Measurements from ENCODE around the gene ALOX12B. TPM values are rescaled to one million over a fixed set of nuclear protein-coding genes. Genes with fewer than 3 reads are reported as not detected.

The ALOX12B gene
- total and polyA plus RNA-seq, 2 of the 8 experiments (the other 6 are each of a cell fraction or from before 2014, with no cell fraction given): 0.86 TPM; not detected in 1

DNA sequence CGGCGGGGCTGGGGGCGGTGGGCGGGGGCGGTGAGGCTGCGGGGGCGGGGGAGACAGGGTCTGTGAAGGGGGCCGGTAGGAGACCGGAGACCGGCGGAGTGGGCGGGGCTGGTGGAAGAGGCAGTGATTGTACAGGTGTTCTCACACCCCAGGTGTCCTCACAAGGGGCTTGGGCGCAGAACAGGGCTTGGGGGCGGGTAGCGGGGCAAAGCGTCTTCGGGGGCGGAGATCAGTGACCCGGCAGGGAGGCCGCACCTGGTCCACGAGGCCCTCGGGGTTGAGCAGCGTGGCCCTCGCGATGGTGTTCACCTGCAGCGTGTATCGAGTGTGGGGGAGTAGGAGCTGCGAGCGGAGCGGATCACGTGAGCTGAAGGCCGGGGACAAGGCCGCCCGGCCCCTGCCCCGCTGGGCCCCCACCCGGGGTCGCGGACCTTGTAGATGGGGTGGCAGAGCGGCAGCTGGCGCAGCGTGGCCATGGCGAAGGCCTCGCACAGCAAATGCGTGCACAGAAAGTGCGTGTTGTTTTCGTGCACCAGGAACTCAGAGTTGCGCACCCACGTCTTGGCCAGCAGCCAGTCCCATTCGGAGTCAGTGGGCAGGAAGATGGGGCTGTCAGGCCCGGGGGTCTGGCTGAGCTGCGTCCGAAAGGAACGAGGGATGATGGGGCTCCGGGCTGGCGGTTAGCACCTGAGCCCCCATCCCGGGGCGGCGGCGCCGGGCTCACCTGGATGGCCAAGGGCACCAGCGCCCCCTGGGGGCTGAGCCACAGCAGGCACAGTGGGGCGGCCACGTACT is 22.3 kb upstream of the ALOX12B start (continued):
- TF ChIP-seq, protein P1, sequence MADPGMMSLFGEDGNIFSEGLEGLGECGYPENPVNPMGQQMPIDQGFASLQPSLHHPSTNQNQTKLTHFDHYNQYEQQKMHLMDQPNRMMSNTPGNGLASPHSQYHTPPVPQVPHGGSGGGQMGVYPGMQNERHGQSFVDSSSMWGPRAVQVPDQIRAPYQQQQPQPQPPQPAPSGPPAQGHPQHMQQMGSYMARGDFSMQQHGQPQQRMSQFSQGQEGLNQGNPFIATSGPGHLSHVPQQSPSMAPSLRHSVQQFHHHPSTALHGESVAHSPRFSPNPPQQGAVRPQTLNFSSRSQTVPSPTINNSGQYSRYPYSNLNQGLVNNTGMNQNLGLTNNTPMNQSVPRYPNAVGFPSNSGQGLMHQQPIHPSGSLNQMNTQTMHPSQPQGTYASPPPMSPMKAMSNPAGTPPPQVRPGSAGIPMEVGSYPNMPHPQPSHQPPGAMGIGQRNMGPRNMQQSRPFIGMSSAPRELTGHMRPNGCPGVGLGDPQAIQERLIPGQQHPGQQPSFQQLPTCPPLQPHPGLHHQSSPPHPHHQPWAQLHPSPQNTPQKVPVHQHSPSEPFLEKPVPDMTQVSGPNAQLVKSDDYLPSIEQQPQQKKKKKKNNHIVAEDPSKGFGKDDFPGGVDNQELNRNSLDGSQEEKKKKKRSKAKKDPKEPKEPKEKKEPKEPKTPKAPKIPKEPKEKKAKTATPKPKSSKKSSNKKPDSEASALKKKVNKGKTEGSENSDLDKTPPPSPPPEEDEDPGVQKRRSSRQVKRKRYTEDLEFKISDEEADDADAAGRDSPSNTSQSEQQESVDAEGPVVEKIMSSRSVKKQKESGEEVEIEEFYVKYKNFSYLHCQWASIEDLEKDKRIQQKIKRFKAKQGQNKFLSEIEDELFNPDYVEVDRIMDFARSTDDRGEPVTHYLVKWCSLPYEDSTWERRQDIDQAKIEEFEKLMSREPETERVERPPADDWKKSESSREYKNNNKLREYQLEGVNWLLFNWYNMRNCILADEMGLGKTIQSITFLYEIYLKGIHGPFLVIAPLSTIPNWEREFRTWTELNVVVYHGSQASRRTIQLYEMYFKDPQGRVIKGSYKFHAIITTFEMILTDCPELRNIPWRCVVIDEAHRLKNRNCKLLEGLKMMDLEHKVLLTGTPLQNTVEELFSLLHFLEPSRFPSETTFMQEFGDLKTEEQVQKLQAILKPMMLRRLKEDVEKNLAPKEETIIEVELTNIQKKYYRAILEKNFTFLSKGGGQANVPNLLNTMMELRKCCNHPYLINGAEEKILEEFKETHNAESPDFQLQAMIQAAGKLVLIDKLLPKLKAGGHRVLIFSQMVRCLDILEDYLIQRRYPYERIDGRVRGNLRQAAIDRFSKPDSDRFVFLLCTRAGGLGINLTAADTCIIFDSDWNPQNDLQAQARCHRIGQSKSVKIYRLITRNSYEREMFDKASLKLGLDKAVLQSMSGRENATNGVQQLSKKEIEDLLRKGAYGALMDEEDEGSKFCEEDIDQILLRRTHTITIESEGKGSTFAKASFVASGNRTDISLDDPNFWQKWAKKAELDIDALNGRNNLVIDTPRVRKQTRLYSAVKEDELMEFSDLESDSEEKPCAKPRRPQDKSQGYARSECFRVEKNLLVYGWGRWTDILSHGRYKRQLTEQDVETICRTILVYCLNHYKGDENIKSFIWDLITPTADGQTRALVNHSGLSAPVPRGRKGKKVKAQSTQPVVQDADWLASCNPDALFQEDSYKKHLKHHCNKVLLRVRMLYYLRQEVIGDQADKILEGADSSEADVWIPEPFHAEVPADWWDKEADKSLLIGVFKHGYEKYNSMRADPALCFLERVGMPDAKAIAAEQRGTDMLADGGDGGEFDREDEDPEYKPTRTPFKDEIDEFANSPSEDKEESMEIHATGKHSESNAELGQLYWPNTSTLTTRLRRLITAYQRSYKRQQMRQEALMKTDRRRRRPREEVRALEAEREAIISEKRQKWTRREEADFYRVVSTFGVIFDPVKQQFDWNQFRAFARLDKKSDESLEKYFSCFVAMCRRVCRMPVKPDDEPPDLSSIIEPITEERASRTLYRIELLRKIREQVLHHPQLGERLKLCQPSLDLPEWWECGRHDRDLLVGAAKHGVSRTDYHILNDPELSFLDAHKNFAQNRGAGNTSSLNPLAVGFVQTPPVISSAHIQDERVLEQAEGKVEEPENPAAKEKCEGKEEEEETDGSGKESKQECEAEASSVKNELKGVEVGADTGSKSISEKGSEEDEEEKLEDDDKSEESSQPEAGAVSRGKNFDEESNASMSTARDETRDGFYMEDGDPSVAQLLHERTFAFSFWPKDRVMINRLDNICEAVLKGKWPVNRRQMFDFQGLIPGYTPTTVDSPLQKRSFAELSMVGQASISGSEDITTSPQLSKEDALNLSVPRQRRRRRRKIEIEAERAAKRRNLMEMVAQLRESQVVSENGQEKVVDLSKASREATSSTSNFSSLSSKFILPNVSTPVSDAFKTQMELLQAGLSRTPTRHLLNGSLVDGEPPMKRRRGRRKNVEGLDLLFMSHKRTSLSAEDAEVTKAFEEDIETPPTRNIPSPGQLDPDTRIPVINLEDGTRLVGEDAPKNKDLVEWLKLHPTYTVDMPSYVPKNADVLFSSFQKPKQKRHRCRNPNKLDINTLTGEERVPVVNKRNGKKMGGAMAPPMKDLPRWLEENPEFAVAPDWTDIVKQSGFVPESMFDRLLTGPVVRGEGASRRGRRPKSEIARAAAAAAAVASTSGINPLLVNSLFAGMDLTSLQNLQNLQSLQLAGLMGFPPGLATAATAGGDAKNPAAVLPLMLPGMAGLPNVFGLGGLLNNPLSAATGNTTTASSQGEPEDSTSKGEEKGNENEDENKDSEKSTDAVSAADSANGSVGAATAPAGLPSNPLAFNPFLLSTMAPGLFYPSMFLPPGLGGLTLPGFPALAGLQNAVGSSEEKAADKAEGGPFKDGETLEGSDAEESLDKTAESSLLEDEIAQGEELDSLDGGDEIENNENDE (IDR thresholded peaks at IDR 0.05; ENCODE audit: insufficient replicate concordance, low read length): no peak
- TF ChIP-seq RNF2 (IDR thresholded peaks at IDR 0.05; ENCODE audit: borderline replicate concordance, low read depth, low read length, missing control alignments, poor library complexity, severe bottlenecking) (no peak), SP1 (IDR thresholded peaks at IDR 0.05; ENCODE audit: low read depth, low read length) (no peak), SUZ12 (IDR thresholded peaks at IDR 0.05; ENCODE audit: low read length) (peak; percentile 27; the same call in 1 of the 2 replicates), SIN3A (conservative IDR thresholded peaks at IDR 0.05 in 1 of 2, IDR thresholded peaks at IDR 0.05 in 1 of 2; ENCODE audit: low read depth in 1 of 2, low read length in 2 of 2) (peak in 1 of 2 experiments; percentile 35; a peak in 1 of 4 replicates), GABPA (IDR thresholded peaks at IDR 0.05; ENCODE audit: borderline replicate concordance, insufficient read depth, low read length) (peak; percentile 43; the same call in 1 of the 2 replicates), KDM4A (IDR thresholded peaks at IDR 0.05; ENCODE audit: low read depth, low read length, severe bottlenecking) (peak; percentile 96), GTF2F1 (IDR thresholded peaks at IDR 0.05; ENCODE audit: borderline replicate concordance, low read depth, low read length) (no peak)
